Germinal center (tissue), 1 donor: Measurements from ENCODE around the gene ATOSA.

ENCODE experiments used
- DNase-seq: peaks from one replicate; pipeline ENCODE4 v3.0.0; 2012; ENCODE audit warnings: mixed read lengths, low spot score

ATOSA gene

GRCh38 chr15:52679232-52680040 lies at the start of gene ATOSA:
Gene ATOSA, minus strand, starts transcription at chr15:52679388. Its CDS starts 1,367 bp downstream, at chr15:52678021.
- peak; percentile 90 for DNase-seq

GRCh38 chr15:52728899-52729298 lies 49.7 kb upstream of the ATOSA start:
- no peak for DNase-seq

- DNase-seq = no peak
Measured at GRCh38 chr15:52727815-52728214, 48.6 kb upstream of the ATOSA start.

GRCh38 chr15:52726195-52726594 lies 47.0 kb upstream of the ATOSA start:
- DNase-seq = no peak

- DNase-seq = no peak
Measured at GRCh38 chr15:52718551-52718950, 39.4 kb upstream of the ATOSA start.

- no peak for DNase-seq
Measured at GRCh38 chr15:52717924-52718323, 38.7 kb upstream of the ATOSA start.

GRCh38 chr15:52717481-52717880 lies 38.3 kb upstream of the ATOSA start:
- DNase-seq = no peak

GRCh38 chr15:52716536-52716935 lies 37.3 kb upstream of the ATOSA start:
- no peak for DNase-seq

GRCh38 chr15:52715411-52715810 lies 36.2 kb upstream of the ATOSA start:
- no peak for DNase-seq

GRCh38 chr15:52714968-52715367 lies 35.8 kb upstream of the ATOSA start:
- DNase-seq = no peak

- no peak for DNase-seq
Measured at GRCh38 chr15:52710708-52711389, 31.7 kb upstream of the ATOSA start.

GRCh38 chr15:52710050-52710707 lies 31.0 kb upstream of the ATOSA start:
- DNase-seq = peak; percentile 47

GRCh38 chr15:52709187-52709981 lies 30.2 kb upstream of the ATOSA start:
- peak; percentile 62 for DNase-seq

GRCh38 chr15:52706091-52706490 lies 26.9 kb upstream of the ATOSA start:
- no peak for DNase-seq

GRCh38 chr15:52702390-52702789 lies 23.2 kb upstream of the ATOSA start:
- no peak for DNase-seq

GRCh38 chr15:52699457-52699856 lies 20.3 kb upstream of the ATOSA start:
- DNase-seq = no peak

GRCh38 chr15:52698514-52698913 lies 19.3 kb upstream of the ATOSA start:
- DNase-seq = no peak

- no peak for DNase-seq
Measured at GRCh38 chr15:52697051-52697450, 17.9 kb upstream of the ATOSA start.

- DNase-seq = no peak
Measured at GRCh38 chr15:52695154-52695553, 16.0 kb upstream of the ATOSA start.

GRCh38 chr15:52689562-52689961 lies 10.4 kb upstream of the ATOSA start:
- DNase-seq = no peak

- DNase-seq = peak; percentile 59
Measured at GRCh38 chr15:52683580-52683979, 4.4 kb upstream of the ATOSA start.

- DNase-seq = peak; percentile 22
Measured at GRCh38 chr15:52682781-52683180, 3.6 kb upstream of the ATOSA start.
